OCI-LY7 (cell line): ENCODE measurements around the gene ABCA2. TPM values are rescaled to one million over a fixed set of nuclear protein-coding genes. Genes with fewer than 3 reads are reported as not detected.

Experiments
- BruUV-seq: library from RNA; stranded (reverse); fragments of 400-500 nt; replicated peaks from 2 replicates; lab custom pipeline; 2021; lab: Mats Ljungman, UMichigan
- CTCF ChIA-PET: fragments of 300-600 bp; sonication (Branson Sonifier 250); formaldehyde crosslinking; loops from one replicate; lab custom pipeline; 2022; ENCODE audit warnings: antibody characterized with exemption; ENCODE audit not compliant: unreplicated experiment; lab: Charles Lee
- POLR2A ChIA-PET: fragments of 300-600 bp; sonication (Branson Sonifier 250); formaldehyde crosslinking; loops from one replicate; lab custom pipeline; 2022; ENCODE audit warnings: antibody characterized with exemption; lab: Charles Lee
- DNase-seq: peaks from one replicate; pipeline ENCODE4 v3.0.0-alpha.2; 2015; ENCODE audit warnings: low spot score
- H2AFZ ChIP-seq: fragments of 200-600 bp; sonication (generic), shearing (Covaris generic); 2 replicates; pipeline ENCODE4 v1.6.1; 2014; ENCODE audit warnings: mild to moderate bottlenecking, antibody characterized with exemption, low read length, moderate library complexity
- H3K27ac ChIP-seq: fragments of 200-600 bp; sonication (generic); 2 replicates; pipeline ENCODE4 v1.5.1; 2014; ENCODE audit warnings: mixed run types, low read depth, mild to moderate bottlenecking, moderate library complexity, low read length, inconsistent platforms; ENCODE audit not compliant: poor library complexity, severe bottlenecking
- H3K36me3 ChIP-seq: fragments of 200-600 bp; sonication (generic); 2 replicates; pipeline ENCODE4 v1.6.1; 2014; ENCODE audit warnings: mild to moderate bottlenecking, antibody characterized with exemption, low read length, moderate library complexity, mixed read lengths; ENCODE audit not compliant: insufficient read depth
- H3K4me1 ChIP-seq: fragments of 200-600 bp; sonication (generic); 2 replicates; pipeline ENCODE4 v1.5.1; 2014; ENCODE audit warnings: mild to moderate bottlenecking, low read length; ENCODE audit not compliant: insufficient read depth, poor library complexity, severe bottlenecking
- H3K4me2 ChIP-seq: fragments of 200-600 bp; sonication (generic); 2 replicates; pipeline ENCODE4 v1.6.1; 2014; ENCODE audit warnings: mild to moderate bottlenecking, low read length
- H3K4me3 ChIP-seq: fragments of 200-600 bp; sonication (generic); 2 replicates; pipeline ENCODE4 v1.5.1; 2014; ENCODE audit warnings: mild to moderate bottlenecking, low read depth, low read length; ENCODE audit not compliant: poor library complexity, severe bottlenecking
- H3K79me2 ChIP-seq: fragments of 200-600 bp; sonication (generic); 2 replicates; pipeline ENCODE4 v1.6.1; 2016; ENCODE audit warnings: low read depth, mild to moderate bottlenecking, low read length, moderate library complexity, mixed read lengths; ENCODE audit not compliant: insufficient read depth
- H3K9me2 ChIP-seq: fragments of 200-600 bp; sonication (generic); 2 replicates; pipeline ENCODE4 v1.6.1; 2016; ENCODE audit warnings: mild to moderate bottlenecking, low read length, mixed read lengths; ENCODE audit not compliant: insufficient read depth
- H3K9me3 ChIP-seq: fragments of 200-600 bp; sonication (generic); 2 replicates; pipeline ENCODE4 v1.6.1; 2014; ENCODE audit warnings: mild to moderate bottlenecking, mixed run types, low read length, mixed read lengths
- H4K20me1 ChIP-seq: fragments of 200-600 bp; sonication (generic); 2 replicates; pipeline ENCODE4 v1.6.1; 2014; ENCODE audit warnings: mild to moderate bottlenecking, antibody characterized with exemption, low read length, moderate library complexity, mixed read lengths; ENCODE audit not compliant: insufficient read depth
- CTCF ChIP-seq: fragments of 200-600 bp; sonication (generic); conservative IDR thresholded peaks from 2 replicates; pipeline ENCODE4 v1.5.1; 2014; ENCODE audit warnings: mild to moderate bottlenecking, antibody characterized with exemption, low read length, moderate library complexity, mixed read lengths
- EZH2phosphoT487 ChIP-seq: fragments of 200-600 bp; sonication (generic); IDR thresholded peaks from 2 replicates; pipeline ENCODE4 v1.6.1; 2018; ENCODE audit warnings: low read depth, borderline replicate concordance, mild to moderate bottlenecking, mixed run types, antibody characterized with exemption, low read length, moderate library complexity, mixed read lengths
- intact Hi-C: fragments of 100-400 bp; cut with micrococcal nuclease; formaldehyde crosslinking; loops from one replicate; pipeline ENCODE4 v1.10.0; 2022; ENCODE audit not compliant: unreplicated experiment
- total RNA-seq, 2 experiments: library from RNA; depleted of rRNA in 1 of 2; stranded (reverse); fragments of >200 nt in 1 of 2; shearing (Covaris generic) in 1 of 2; gene quantifications; 2 replicates each; pipeline ENCODE4 v1.2.3, GENCODE V29; 2014 to 2022

The ABCA2 gene
- total RNA-seq, 2 experiments from 2014 or later, result 4.1 to 10.6 TPM

DNA sequence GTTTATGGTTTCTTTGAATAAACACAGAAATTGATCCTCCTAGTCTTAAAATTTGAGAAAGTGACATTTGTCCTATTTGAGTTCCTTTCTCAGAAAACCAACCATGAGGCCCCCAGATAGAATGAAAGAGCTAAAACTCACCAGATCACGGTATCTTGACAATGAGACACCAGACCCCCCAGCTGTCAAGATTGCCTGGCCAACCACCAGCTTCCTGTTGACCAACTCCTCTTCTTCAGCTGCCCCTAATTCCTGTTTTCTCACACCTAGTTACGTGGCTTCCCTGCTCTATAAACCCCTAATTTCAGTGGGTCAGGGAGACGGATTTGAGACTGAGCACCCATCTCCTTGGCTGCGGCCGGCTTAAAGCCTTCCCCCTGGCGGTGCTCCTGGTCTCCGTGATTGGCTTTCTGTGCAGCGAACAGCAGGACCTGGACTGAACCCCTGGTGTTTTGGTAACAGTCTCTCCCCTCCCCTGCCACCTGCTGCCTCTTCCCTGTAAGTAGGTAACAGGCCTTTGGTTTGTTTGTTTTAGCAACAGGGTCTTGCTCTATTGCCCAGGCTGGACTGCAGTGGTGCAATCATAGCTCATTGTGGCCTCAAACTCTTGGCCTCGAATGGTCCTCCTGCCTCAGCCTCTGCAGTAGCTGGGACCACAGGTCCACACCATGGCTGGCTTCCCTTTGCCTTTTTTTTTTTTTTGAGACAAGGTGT lies 30.6 kb upstream of the ABCA2 start:
- Histone ChIP-seq H3K4me1 (no peaks in the 10 kb centered on the region), H3K9me3 (no peaks in the 10 kb centered on the region), H3K79me2 (no peaks in the 10 kb centered on the region), H3K4me2 (no peak overlapping the region), H3K27ac (no peak overlapping the region), H3K36me3 (peaks cover 5% of the 10 kb centered on the region; the same call in 1 of the 2 replicates), H4K20me1 (no peaks in the 10 kb centered on the region), H3K4me3 (no peak overlapping the region), H2AFZ (no peak overlapping the region), H3K9me2 (no peaks in the 10 kb centered on the region)
- TF ChIP-seq EZH2phosphoT487 (no peak), CTCF (no peak)
- intact Hi-C loops, result no loop called here
- ChIA-PET POLR2A (no interaction called here), CTCF (interaction anchor here (0.5 kb wide), 1 partner anchor 64 kb away, joined by 3 read pairs; no protein-coding TSS in a partner anchor)
- no TSS peak for BruUV-seq
- no peak for DNase-seq

- no peaks in the 10 kb centered on the region for H3K79me2 ChIP-seq
- no peaks in the 10 kb centered on the region for H4K20me1 ChIP-seq
- H3K9me2 ChIP-seq, result no peaks in the 10 kb centered on the region
- no TSS peak for BruUV-seq
- H2AFZ ChIP-seq, result no peak overlapping the region
- no peaks in the 10 kb centered on the region for H3K36me3 ChIP-seq
- POLR2A ChIA-PET, result no interaction called here
- no peak overlapping the region for H3K4me2 ChIP-seq
- intact Hi-C loops, result no loop called here
- CTCF ChIA-PET, result no interaction called here
- no peak overlapping the region for H3K4me3 ChIP-seq
- TF ChIP-seq EZH2phosphoT487, result no peak
- no peak for TF ChIP-seq CTCF
- H3K4me1 ChIP-seq, result no peaks in the 10 kb centered on the region
- no peak for DNase-seq
- H3K27ac ChIP-seq, result no peak overlapping the region
- no peaks in the 10 kb centered on the region for H3K9me3 ChIP-seq
Observed at GRCh38 chr9:137057545-137057944, 29.5 kb upstream of the ABCA2 start.

GRCh38 chr9:137056739-137057415 lies 28.8 kb upstream of the ABCA2 start:
- ChIA-PET POLR2A (no interaction called here), CTCF (interaction anchor here (0.6 kb wide), 1 partner anchor 18 kb away, joined by 4 read pairs; no protein-coding TSS in a partner anchor)
- Histone ChIP-seq H3K4me3 (no peak overlapping the region), H2AFZ (no peak overlapping the region), H3K9me2 (no peaks in the 10 kb centered on the region), H3K9me3 (no peaks in the 10 kb centered on the region), H3K27ac (no peak overlapping the region), H3K36me3 (no peaks in the 10 kb centered on the region), H4K20me1 (no peaks in the 10 kb centered on the region), H3K79me2 (no peaks in the 10 kb centered on the region), H3K4me2 (no peak overlapping the region), H3K4me1 (no peaks in the 10 kb centered on the region)
- no peak for TF ChIP-seq CTCF
- TF ChIP-seq EZH2phosphoT487, result no peak
- intact Hi-C loops, result no loop called here
- no TSS peak for BruUV-seq
- DNase-seq, result no peak
